Hepatocyte (in vitro differentiated cells): ENCODE results near the gene MVB12B.

Experiments used
- EZH2 ChIP-seq: fragments of 200-600 bp; sonication (generic); IDR thresholded peaks from 2 replicates; pipeline ENCODE4 v1.6.1; 2016; ENCODE audit warnings: antibody characterized with exemption, mild to moderate bottlenecking, borderline replicate concordance
- EZH2phosphoT487 ChIP-seq: fragments of 200-600 bp; sonication (generic); IDR thresholded peaks from one replicate; pipeline ENCODE4 v1.6.1; 2018; ENCODE audit warnings: antibody characterized with exemption, mild to moderate bottlenecking, low read depth, moderate library complexity; ENCODE audit not compliant: unreplicated experiment, severe bottlenecking
- TF ChIP-seq, protein P1 (sequence below): fragments of 200-600 bp; sonication (generic); IDR thresholded peaks from 2 replicates; pipeline ENCODE4 v1.5.1; 2016; ENCODE audit warnings: antibody characterized with exemption, mild to moderate bottlenecking; ENCODE audit not compliant: poor library complexity

- no peak for TF ChIP-seq EZH2phosphoT487
- no peak for TF ChIP-seq EZH2
- TF ChIP-seq, protein P1, sequence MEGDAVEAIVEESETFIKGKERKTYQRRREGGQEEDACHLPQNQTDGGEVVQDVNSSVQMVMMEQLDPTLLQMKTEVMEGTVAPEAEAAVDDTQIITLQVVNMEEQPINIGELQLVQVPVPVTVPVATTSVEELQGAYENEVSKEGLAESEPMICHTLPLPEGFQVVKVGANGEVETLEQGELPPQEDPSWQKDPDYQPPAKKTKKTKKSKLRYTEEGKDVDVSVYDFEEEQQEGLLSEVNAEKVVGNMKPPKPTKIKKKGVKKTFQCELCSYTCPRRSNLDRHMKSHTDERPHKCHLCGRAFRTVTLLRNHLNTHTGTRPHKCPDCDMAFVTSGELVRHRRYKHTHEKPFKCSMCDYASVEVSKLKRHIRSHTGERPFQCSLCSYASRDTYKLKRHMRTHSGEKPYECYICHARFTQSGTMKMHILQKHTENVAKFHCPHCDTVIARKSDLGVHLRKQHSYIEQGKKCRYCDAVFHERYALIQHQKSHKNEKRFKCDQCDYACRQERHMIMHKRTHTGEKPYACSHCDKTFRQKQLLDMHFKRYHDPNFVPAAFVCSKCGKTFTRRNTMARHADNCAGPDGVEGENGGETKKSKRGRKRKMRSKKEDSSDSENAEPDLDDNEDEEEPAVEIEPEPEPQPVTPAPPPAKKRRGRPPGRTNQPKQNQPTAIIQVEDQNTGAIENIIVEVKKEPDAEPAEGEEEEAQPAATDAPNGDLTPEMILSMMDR, result no peak
Measured at GRCh38 chr9:126377176-126377509, 50.5 kb downstream of the MVB12B start.
